ENCODE results near the gene GRK5.

- TF ChIP-seq CTCF (IDR thresholded peaks at IDR 0.05): no peak
- no peak for TF ChIP-seq EZH2 (IDR thresholded peaks at IDR 0.05)
Measured at GRCh38 chr10:119159332-119159731, 48.0 kb upstream of the GRK5 start.
